Endodermal cell (in vitro differentiated cells): ENCODE measurements around the gene PREP. TPM values are rescaled to one million over a fixed set of nuclear protein-coding genes. Genes with fewer than 3 reads are reported as not detected.

ENCODE experiments used
- DNase-seq: peaks from one replicate; pipeline ENCODE4 v3.0.0-alpha.2; 2017
- H3K27ac ChIP-seq: 2 replicates; pipeline ENCODE4 v1.5.1; 2013; ENCODE audit warnings: mild to moderate bottlenecking, low read depth, low read length, moderate library complexity
- H3K27me3 ChIP-seq: 2 replicates; pipeline ENCODE4 v1.6.1; 2013; ENCODE audit warnings: mild to moderate bottlenecking, low read length, moderate library complexity; ENCODE audit not compliant: insufficient read depth, control insufficient read depth, poor library complexity, severe bottlenecking
- H3K36me3 ChIP-seq: 2 replicates; pipeline ENCODE4 v1.7.0; 2013; ENCODE audit warnings: mild to moderate bottlenecking, low read length, moderate library complexity; ENCODE audit not compliant: control insufficient read depth, insufficient read depth
- H3K4me1 ChIP-seq: one replicate; pipeline ENCODE4 v1.7.0; 2013; ENCODE audit warnings: low read length; ENCODE audit not compliant: control insufficient read depth, insufficient read depth
- H3K4me3 ChIP-seq: 2 replicates; pipeline ENCODE4 v1.5.1; 2013; ENCODE audit warnings: mild to moderate bottlenecking, low read length, moderate library complexity
- H3K9ac ChIP-seq: 2 replicates; pipeline ENCODE4 v1.6.1; 2013; ENCODE audit warnings: mild to moderate bottlenecking, low read length, moderate library complexity; ENCODE audit not compliant: poor library complexity, severe bottlenecking; ENCODE audit errors: extremely low read depth
- H3K9me3 ChIP-seq: 2 replicates; pipeline ENCODE4 v1.6.1; 2013; ENCODE audit warnings: mild to moderate bottlenecking, low read length, moderate library complexity; ENCODE audit not compliant: control insufficient read depth
- H3K27ac Mint-ChIP-seq: 2 replicates; pipeline ENCODE4 v1.8.0; 2020; ENCODE audit warnings: mixed read lengths
- H3K27me3 Mint-ChIP-seq: 2 replicates; pipeline ENCODE4 v1.8.0; 2021; ENCODE audit warnings: mild to moderate bottlenecking, mixed read lengths; ENCODE audit not compliant: insufficient read depth
- H3K36me3 Mint-ChIP-seq: 2 replicates; pipeline ENCODE4 v1.8.0; 2020; ENCODE audit warnings: low read depth, mixed read lengths
- H3K4me1 Mint-ChIP-seq: 2 replicates; pipeline ENCODE4 v1.8.0; 2020; ENCODE audit warnings: mixed read lengths
- H3K4me3 Mint-ChIP-seq: 2 replicates; pipeline ENCODE4 v1.8.0; 2020; ENCODE audit warnings: mild to moderate bottlenecking, moderate library complexity, mixed read lengths
- H3K9me3 Mint-ChIP-seq: 2 replicates; pipeline ENCODE4 v1.8.0; 2020; ENCODE audit warnings: mild to moderate bottlenecking, mixed read lengths
- CTCF ChIP-seq: fragments of 200-600 bp; sonication (generic); conservative IDR thresholded peaks from 2 replicates; pipeline ENCODE4 v1.5.0; 2021; ENCODE audit warnings: antibody characterized with exemption, mild to moderate bottlenecking
- WGBS, 2 experiments: methylation state at CpG; one replicate each; pipeline versions ENCODE4 v1.1.5 to v1.1.7; 2013; ENCODE audit warnings: missing lambda C conversion rate in 2 of 2, mixed read lengths in 1 of 2; ENCODE audit not compliant: insufficient coverage in 1 of 2, insufficient read length in 1 of 2; 5-methylcytosine and 5-hydroxymethylcytosine counted together
- total RNA-seq, 2 donors: library from RNA; stranded (reverse); fragmentation: NEBNext Ultra II Directional in 1 of 2; extraction: Animal tissue kit (Norgen Biotek cat#: 25700) in 1 of 2; gene quantifications; 2 replicates in 1 of 2; 3 replicates in 1 of 2; pipeline ENCODE4 v1.2.1, GENCODE V29; 2021

Gene PREP
- total RNA-seq, 2 donors from 2014 or later, result 42.9 to 52.2 TPM

GRCh38 chr6:105384004-105384403 lies 18.9 kb downstream of the PREP start:
- no peaks in the 10 kb centered on the region for H3K27me3 ChIP-seq
- no peak for DNase-seq
- no peak overlapping the region for H3K27ac Mint-ChIP-seq

DNA sequence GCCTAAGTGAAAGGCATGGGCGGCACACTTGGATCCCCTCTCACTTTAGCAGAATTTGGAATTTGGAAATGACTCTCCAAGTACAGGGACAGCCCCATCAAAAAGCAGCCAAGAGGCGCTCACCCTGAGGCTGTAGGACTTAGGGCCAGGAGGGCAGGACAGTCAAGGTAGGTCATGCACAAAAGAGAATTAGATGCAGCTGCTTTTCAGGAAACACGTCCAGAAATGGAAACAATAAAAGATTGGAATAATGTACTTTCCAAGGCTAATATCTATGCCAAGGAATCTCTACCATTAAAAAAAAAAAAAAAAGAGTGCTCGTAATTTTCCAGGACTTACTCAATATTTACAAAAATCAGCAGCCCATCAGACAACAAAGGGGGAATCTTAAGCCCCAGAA lies 19.9 kb downstream of the PREP start:
- H3K4me1 Mint-ChIP-seq, result peaks cover 21% of the 10 kb centered on the region
- 78 to 96% methylated on average over 3 to 4 of the region's 4 CpGs for WGBS, 2 experiments
- no peak for DNase-seq
- H3K9me3 Mint-ChIP-seq, result no peaks in the 10 kb centered on the region
- no peaks in the 10 kb centered on the region for H3K27me3 Mint-ChIP-seq
- no peak overlapping the region for H3K27ac Mint-ChIP-seq
- Histone ChIP-seq H3K27ac (no peak overlapping the region), H3K4me1 (peaks cover 4% of the 10 kb centered on the region), H3K9me3 (no peaks in the 10 kb centered on the region), H3K27me3 (no peaks in the 10 kb centered on the region), H3K9ac (no peak overlapping the region), H3K4me3 (no peak overlapping the region), H3K36me3 (peaks cover 16% of the 10 kb centered on the region)
- H3K4me3 Mint-ChIP-seq, result no peak overlapping the region
- no peak for TF ChIP-seq CTCF
- peaks cover 12% of the 10 kb centered on the region for H3K36me3 Mint-ChIP-seq

More at GRCh38 chr6:105384004-105384403, 18.9 kb downstream of the PREP start:
- no peak overlapping the region for H3K27ac ChIP-seq
- 94 to 98% methylated on average over 4 to 6 of the region's 6 CpGs for WGBS, 2 experiments
- no peaks in the 10 kb centered on the region for H3K27me3 Mint-ChIP-seq
- peaks cover 12% of the 10 kb centered on the region for H3K36me3 Mint-ChIP-seq
- H3K4me3 ChIP-seq, result no peak overlapping the region
- H3K4me1 Mint-ChIP-seq, result peaks cover 21% of the 10 kb centered on the region
- H3K9me3 Mint-ChIP-seq, result no peaks in the 10 kb centered on the region
- H3K4me3 Mint-ChIP-seq, result no peak overlapping the region
- H3K9ac ChIP-seq, result no peak overlapping the region
- TF ChIP-seq CTCF, result no peak
- peaks cover 18% of the 10 kb centered on the region for H3K36me3 ChIP-seq
- no peaks in the 10 kb centered on the region for H3K9me3 ChIP-seq
- peaks cover 4% of the 10 kb centered on the region for H3K4me1 ChIP-seq

DNA sequence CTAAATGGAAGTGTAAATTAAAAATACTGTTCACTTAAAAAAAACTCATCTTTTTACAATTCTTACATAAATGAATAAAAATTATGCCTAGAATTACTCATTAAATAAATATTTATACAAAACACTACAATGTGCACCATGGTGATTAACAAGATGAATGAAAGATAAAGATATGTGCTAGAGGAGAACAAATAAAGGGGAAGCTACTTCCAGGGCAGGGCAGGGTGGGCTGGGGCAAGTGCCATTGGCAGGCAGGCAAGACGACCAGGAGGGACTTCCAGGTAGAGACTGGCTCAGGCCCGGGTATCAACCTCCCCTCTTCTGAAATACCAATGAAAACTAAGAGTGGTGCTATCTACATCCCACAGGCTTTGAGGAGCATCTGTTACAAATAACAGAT lies 20.4 kb downstream of the PREP start:
- Mint-ChIP-seq H3K4me3 (no peak overlapping the region), H3K36me3 (peaks cover 12% of the 10 kb centered on the region), H3K27me3 (no peaks in the 10 kb centered on the region), H3K27ac (no peak overlapping the region), H3K9me3 (no peaks in the 10 kb centered on the region), H3K4me1 (peaks cover 21% of the 10 kb centered on the region)
- Histone ChIP-seq H3K4me3 (no peak overlapping the region), H3K27me3 (no peaks in the 10 kb centered on the region), H3K36me3 (peaks cover 13% of the 10 kb centered on the region), H3K9ac (no peak overlapping the region), H3K4me1 (peaks cover 4% of the 10 kb centered on the region), H3K9me3 (no peaks in the 10 kb centered on the region), H3K27ac (no peak overlapping the region)
- no peak for DNase-seq
- WGBS, 2 experiments, result 91 to 100% methylated on average over 1 to 2 of the region's 2 CpGs
- TF ChIP-seq CTCF, result no peak
